NT2/D1 (cell line): Measurements from ENCODE around the gene TRAF4.

Experiments
- YY1 ChIP-seq: IDR thresholded peaks from 2 replicates; pipeline ENCODE4 v1.6.1; 2011; ENCODE audit not compliant: insufficient read length, insufficient read depth
- ZNF274 ChIP-seq: IDR thresholded peaks from 2 replicates; pipeline ENCODE4 v1.6.1; 2011; ENCODE audit warnings: mild to moderate bottlenecking, low read depth, low read length

GRCh38 chr17:28750178-28751047, 6.6 kb downstream of the TRAF4 start:
- TF ChIP-seq ZNF274, result no peak
- TF ChIP-seq YY1, result no peak
